ENCODE results near the gene PSMF1. TPM values are rescaled to one million over a fixed set of nuclear protein-coding genes. Genes with fewer than 3 reads are reported as not detected.

Gene PSMF1
- total and polyA plus RNA-seq, 2 donors (not counting 1 experiment from before 2014, with no cell fraction given), result 26.4 to 141 TPM

DNA sequence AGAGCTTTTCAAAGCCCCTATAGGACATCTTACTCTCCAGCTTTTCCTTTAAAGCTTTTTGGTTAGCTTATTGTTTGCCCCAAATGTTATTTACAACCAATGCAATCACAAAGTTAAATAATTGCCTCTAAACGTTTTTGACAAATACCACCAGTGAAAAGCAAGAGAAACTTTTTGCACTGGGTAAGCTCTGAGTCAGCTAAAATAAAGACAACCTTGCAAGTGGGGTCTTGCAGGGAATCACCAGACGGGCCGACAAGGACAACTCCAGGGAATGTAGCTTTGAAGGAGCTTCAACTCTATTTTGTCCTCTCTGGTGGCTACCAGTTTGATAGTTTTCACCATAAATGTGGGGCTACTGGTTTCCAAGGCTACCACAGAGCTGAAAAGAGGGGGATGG, 14.7 kb upstream of the PSMF1 start:
- Histone ChIP-seq H3K27me3 (ENCODE audit: control insufficient read depth, insufficient read depth, low read length) (no peaks in the 10 kb centered on the region), H3K4me1 (ENCODE audit: control insufficient read depth, extremely low read depth, insufficient read depth, low read length) (no peaks in the 10 kb centered on the region)
- TF ChIP-seq, protein P1, sequence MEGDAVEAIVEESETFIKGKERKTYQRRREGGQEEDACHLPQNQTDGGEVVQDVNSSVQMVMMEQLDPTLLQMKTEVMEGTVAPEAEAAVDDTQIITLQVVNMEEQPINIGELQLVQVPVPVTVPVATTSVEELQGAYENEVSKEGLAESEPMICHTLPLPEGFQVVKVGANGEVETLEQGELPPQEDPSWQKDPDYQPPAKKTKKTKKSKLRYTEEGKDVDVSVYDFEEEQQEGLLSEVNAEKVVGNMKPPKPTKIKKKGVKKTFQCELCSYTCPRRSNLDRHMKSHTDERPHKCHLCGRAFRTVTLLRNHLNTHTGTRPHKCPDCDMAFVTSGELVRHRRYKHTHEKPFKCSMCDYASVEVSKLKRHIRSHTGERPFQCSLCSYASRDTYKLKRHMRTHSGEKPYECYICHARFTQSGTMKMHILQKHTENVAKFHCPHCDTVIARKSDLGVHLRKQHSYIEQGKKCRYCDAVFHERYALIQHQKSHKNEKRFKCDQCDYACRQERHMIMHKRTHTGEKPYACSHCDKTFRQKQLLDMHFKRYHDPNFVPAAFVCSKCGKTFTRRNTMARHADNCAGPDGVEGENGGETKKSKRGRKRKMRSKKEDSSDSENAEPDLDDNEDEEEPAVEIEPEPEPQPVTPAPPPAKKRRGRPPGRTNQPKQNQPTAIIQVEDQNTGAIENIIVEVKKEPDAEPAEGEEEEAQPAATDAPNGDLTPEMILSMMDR (conservative IDR thresholded peaks at IDR 0.05 in 1 of 2, IDR thresholded peaks at IDR 0.05 in 1 of 2; ENCODE audit: low read depth in 1 of 2, low read length in 2 of 2), result no peak
- TF ChIP-seq EZH2 (IDR thresholded peaks at IDR 0.05; ENCODE audit: low read length, missing control alignments), result no peak

DNA sequence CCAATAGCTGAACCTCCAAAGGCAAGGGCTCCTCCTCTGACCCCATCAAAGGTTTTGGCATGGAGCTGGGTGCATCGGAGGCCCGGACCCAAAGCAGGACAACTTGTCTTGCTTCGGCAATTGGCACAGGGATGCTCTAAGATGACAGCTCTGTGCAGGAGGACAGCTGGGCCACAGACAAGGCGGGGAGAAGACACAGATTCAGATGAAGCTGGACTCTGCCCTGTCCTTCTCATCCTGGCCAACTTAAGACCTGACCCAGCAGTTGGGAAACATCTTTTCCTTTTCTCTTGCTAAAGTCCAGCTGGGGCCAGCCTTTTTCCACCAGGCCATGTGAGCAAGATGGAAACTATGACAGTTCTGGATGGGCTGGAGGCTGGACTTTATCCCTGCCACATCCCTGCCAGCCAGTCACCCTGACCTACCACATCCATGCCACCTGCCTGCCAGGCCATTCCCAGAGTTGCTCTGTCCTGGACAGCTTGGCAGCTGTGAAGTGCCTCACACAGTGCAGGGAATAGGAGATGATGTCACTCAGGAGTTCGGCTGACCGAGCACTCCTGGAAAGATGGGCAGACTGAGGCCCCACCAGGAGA, 12.7 kb upstream of the PSMF1 start:
- no peak overlapping the region for H3K27ac ChIP-seq (ENCODE audit: insufficient read depth, low read length)
- H3K4me2 ChIP-seq (ENCODE audit: extremely low read depth, insufficient read depth, low read length), result no peak overlapping the region
- H3K9me3 ChIP-seq (ENCODE audit: control insufficient read depth, insufficient read depth, low read depth, low read length), result no peaks in the 10 kb centered on the region
- H3K27me3 ChIP-seq (ENCODE audit: control insufficient read depth, insufficient read depth, low read length), result no peaks in the 10 kb centered on the region
- H3K9ac ChIP-seq (ENCODE audit: insufficient read depth, low read length), result no peak overlapping the region
- H3K36me3 ChIP-seq (ENCODE audit: control insufficient read depth, insufficient read depth, low read length), result no peaks in the 10 kb centered on the region
- H4K20me1 ChIP-seq (ENCODE audit: control insufficient read depth, extremely low read depth, insufficient read depth, low read length), result no peaks in the 10 kb centered on the region
- TF ChIP-seq EZH2 (IDR thresholded peaks at IDR 0.05; ENCODE audit: low read length, missing control alignments), result no peak
- TF ChIP-seq, protein P1 (conservative IDR thresholded peaks at IDR 0.05 in 1 of 2, IDR thresholded peaks at IDR 0.05 in 1 of 2; ENCODE audit: low read depth in 1 of 2, low read length in 2 of 2), result no peak
- no peak overlapping the region for H2AFZ ChIP-seq (ENCODE audit: low read length)
- no peak overlapping the region for H3K4me3 ChIP-seq (replicated peaks in 1 of 4; ENCODE audit: control extremely low read depth in 1 of 4, insufficient read depth in 1 of 4, low read depth in 3 of 4, low read length in 4 of 4)
- no peaks in the 10 kb centered on the region for H3K79me2 ChIP-seq (ENCODE audit: control insufficient read depth, insufficient read depth, low read length)
- H3K4me1 ChIP-seq (ENCODE audit: control insufficient read depth, extremely low read depth, insufficient read depth, low read length), result no peaks in the 10 kb centered on the region
- no peak for DNase-seq (ENCODE audit: low read depth in 2 of 2)

More for the DNA sequence above, 14.7 kb upstream of the PSMF1 start:
- H3K9me3 ChIP-seq (ENCODE audit: control insufficient read depth, insufficient read depth, low read depth, low read length), result no peaks in the 10 kb centered on the region
- H3K4me3 ChIP-seq (replicated peaks in 1 of 4; ENCODE audit: control extremely low read depth in 1 of 4, insufficient read depth in 1 of 4, low read depth in 3 of 4, low read length in 4 of 4), result no peak overlapping the region
- no peak overlapping the region for H3K27ac ChIP-seq (ENCODE audit: insufficient read depth, low read length)
- H3K4me2 ChIP-seq (ENCODE audit: extremely low read depth, insufficient read depth, low read length), result no peak overlapping the region
- no peaks in the 10 kb centered on the region for H3K79me2 ChIP-seq (ENCODE audit: control insufficient read depth, insufficient read depth, low read length)
- H2AFZ ChIP-seq (ENCODE audit: low read length), result no peak overlapping the region
- H3K36me3 ChIP-seq (ENCODE audit: control insufficient read depth, insufficient read depth, low read length), result no peaks in the 10 kb centered on the region
- no peaks in the 10 kb centered on the region for H4K20me1 ChIP-seq (ENCODE audit: control insufficient read depth, extremely low read depth, insufficient read depth, low read length)
- H3K9ac ChIP-seq (ENCODE audit: insufficient read depth, low read length), result no peak overlapping the region
- DNase-seq (ENCODE audit: low read depth in 2 of 2), result no peak

DNA sequence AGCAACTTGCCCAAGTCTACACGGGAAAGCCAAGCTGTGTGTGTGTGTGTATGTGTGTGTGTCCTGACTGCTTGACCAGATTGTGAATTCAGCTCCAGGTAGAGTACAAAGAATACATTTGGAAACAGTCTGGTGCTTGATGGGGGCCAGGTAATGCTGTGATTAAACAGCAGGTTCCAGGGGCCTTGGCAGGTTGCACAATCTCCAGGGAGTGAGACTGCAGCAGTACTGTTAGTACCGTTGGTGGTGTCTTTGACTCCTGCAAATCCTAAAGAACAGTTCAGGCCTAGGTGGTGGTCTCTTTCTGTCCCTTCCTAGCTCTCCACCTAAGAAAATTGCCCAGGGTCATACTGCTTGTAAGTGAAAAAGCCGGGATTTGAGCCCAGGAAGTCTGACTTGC, 11.2 kb upstream of the PSMF1 start:
- Histone ChIP-seq H3K4me2 (ENCODE audit: extremely low read depth, insufficient read depth, low read length) (no peak overlapping the region), H3K4me1 (ENCODE audit: control insufficient read depth, extremely low read depth, insufficient read depth, low read length) (no peaks in the 10 kb centered on the region), H3K36me3 (ENCODE audit: control insufficient read depth, insufficient read depth, low read length) (no peaks in the 10 kb centered on the region), H2AFZ (ENCODE audit: low read length) (no peak overlapping the region), H3K27ac (ENCODE audit: insufficient read depth, low read length) (no peak overlapping the region), H3K9me3 (ENCODE audit: control insufficient read depth, insufficient read depth, low read depth, low read length) (no peaks in the 10 kb centered on the region), H3K4me3 (replicated peaks in 1 of 4; ENCODE audit: control extremely low read depth in 1 of 4, insufficient read depth in 1 of 4, low read depth in 3 of 4, low read length in 4 of 4) (no peak overlapping the region), H3K9ac (ENCODE audit: insufficient read depth, low read length) (no peak overlapping the region), H3K79me2 (ENCODE audit: control insufficient read depth, insufficient read depth, low read length) (no peaks in the 10 kb centered on the region), H3K27me3 (ENCODE audit: control insufficient read depth, insufficient read depth, low read length) (no peaks in the 10 kb centered on the region), H4K20me1 (ENCODE audit: control insufficient read depth, extremely low read depth, insufficient read depth, low read length) (no peaks in the 10 kb centered on the region)
- TF ChIP-seq, protein P1 (conservative IDR thresholded peaks at IDR 0.05 in 1 of 2, IDR thresholded peaks at IDR 0.05 in 1 of 2; ENCODE audit: low read depth in 1 of 2, low read length in 2 of 2), result no peak
- TF ChIP-seq EZH2 (IDR thresholded peaks at IDR 0.05; ENCODE audit: low read length, missing control alignments), result no peak
- no peak for DNase-seq (ENCODE audit: low read depth in 2 of 2)

Measured in fibroblast of lung (primary cell).